HG03354 (cell line): ENCODE results near the gene MRPS18A.
"Not testable (repeated sequence)": the region's sequence is repeated elsewhere in the genome, so short reads cannot be mapped to it uniquely, and the experiment has no call there.

ENCODE experiments used
- ATAC-seq: cut with Tn5 transposase; IDR thresholded peaks from one replicate; pipeline ENCODE4 v1.9.1; 2021; ENCODE audit warnings: mild to moderate bottlenecking; ENCODE audit not compliant: unreplicated experiment, poor library complexity, severe bottlenecking

MRPS18A gene

DNA sequence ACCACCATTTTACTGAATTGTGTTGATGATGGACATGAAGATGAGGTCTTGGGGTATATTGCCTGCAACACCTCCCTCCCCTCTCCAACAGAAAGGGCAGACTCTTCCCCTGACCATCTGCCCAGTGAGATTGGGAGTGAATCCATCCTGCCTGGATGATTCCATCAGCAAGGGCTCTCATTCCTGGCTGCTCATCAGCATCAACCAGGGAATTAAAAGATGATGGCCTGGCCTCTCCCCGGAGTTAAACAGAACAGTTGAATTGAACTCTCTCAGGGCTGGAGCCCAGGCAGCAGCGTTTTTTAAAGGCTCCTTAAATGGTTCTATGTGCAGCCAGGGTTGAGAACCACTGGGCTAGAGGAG is 14.6 kb upstream of the MRPS18A start:
- ATAC-seq: no peak

DNA sequence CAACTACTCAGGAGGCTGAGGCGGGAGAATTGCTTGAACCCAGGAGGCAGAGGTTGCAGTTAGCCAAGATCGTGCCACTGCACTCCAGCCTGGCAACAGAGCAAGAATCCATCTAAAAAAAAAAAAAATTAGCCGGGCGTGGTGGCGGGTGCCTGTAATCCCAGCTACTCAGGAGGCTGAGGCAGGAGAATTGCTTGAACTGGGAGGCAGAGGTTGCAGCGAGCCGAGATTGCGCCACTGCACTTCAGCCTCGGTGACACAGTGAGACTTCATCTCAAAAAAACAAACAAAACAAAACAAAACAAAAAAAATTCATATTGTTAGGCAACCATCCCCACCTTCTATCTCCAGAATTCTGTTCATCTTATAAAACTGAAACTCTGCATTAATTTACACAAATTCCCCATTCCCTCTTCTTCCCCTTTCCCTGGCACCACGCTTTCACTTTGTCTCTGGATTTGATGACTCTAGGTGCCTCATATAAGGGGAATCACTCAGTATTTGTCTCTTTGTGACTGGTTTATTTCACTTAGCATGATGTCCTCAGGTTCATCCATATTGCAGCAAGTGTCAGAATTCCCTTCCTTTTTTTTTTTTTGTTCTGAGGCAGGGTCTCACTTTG is 13.5 kb upstream of the MRPS18A start:
- ATAC-seq: not testable (repeated sequence)

DNA sequence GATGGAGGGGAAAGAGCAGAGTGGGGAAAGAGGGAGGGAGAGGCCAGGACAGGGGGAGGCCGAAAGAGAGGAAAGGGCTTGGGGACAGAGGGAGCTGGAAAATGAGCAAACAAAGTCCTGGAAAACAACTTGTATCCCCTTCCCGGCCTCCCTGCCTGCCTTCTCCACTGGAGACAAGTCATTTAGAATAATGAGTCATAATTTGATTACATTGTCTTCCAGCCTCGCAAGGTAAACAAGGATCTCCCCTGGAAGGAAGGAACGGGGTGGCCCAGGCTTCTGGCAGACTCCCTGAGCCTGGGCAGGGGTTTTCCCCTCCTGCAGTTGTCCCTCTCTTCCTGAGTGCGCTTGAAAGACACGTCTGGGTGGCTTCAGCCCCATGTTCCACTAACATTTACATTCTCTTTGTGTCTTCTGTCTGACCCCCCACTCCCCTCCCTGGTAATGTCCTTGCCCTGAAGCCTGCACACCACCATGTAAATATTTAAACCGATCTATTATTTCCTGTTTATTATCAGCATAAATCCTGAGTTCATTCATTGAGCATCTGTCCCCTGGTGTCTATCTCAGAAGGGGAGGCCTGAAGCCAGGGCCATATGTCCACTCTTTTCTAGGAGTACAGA is 12.1 kb upstream of the MRPS18A start:
- no peak for ATAC-seq

DNA sequence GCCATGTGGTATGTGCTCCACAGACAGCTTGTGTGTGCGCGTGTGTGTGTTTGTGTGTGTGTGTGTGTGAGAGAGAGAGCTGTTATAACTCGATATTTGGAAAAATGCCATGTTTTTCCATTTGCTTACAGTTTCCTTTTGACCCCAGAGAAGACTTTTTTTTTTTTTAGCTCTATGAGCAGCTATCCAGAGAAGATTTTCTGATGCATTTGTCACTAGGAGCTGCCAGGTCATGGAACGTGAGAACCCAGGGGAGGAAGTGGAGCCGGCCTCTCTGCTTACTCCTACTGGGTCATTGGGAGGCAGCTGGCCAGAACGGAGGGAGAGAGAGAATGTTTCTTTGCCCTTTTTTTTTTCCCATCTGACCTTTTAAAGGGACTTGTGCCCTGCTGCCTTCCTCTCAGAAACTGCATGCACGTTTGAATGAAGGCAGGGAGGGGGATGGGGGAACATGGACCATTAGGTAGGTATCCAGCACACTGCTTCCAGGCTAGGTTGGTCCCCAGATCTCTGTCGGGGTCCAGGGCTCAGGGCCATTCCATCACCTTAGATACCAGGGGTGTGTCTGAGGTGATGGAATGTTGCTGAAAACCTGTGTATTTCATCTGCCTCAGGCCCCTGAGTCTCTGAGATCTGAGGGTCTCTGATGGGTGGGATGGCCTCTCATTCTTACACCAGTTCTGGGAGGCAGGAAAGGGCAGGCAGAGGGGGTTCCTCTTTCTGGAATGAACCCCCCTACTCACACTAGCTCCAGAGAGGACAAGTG is 11.2 kb upstream of the MRPS18A start:
- no peak for ATAC-seq

DNA sequence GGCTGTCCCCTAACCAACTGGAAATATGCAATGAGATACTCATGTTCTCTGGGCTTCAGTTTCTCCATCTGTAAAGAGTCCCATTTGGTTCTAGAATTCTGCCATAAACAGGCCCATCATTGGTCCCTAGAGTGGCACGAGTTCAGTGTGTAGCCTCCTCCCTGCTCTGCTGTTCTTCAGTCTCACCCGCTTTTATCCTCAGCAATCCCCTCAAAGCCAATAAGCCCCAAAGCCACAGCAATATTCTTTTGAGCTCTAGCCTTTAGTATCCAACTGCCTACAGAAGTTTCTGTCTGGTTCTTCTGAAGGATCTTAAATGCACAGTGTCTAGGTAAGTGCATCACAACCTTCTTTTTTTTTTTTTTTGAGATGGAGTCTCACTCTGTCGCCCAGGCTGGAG is 9.8 kb upstream of the MRPS18A start:
- no peak for ATAC-seq

DNA sequence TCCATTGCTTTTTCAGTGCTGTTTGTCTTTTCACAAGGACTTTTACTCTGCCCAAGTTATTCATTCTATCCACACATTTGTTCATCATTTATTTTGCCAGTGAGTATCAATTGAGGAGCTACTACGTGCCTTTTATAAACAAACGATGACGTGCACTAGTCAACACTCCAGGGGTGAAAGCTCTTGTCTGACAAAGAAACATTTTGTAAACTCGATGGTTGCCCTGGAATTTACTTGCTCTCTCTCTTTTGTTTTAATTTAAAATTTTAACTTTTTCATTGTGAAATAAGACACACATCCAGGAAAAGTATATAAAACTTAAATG is 8.3 kb upstream of the MRPS18A start:
- ATAC-seq: no peak

DNA sequence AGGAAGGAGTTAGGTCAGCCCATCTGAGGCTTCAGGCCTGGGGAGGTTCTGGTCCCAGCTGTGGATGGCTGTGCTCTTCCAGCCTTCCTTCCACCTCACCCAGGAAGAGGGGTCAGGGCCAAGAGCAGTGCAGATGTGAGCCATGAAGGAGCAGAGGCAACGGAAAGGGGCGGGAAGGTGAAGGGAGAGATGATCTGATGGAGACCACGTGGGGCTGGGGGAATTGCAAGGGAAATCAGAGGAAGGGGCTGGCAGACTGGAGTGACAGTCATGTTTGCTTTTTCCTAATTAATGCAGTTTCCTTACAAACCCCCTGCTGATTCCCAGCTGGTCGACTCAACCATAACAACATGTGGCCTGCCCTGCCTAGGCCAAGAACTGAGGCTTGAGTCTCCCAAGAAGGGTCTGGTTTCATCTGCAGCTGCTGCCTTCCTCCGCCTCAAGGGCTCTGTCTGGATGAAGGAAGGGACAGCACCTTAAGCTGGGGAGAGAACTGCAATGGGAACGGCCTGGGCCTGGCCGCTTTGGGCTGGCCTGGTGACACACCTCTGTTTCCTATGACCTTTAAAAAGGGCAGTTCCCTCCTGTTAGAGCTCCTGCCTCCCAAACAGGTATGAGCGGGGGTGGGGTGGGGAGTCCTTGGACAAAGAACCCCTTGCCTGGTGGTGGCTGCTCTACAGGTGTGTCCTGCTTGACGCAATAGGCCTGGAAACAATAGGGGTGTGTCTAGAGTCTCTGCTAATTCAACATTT is 7.8 kb upstream of the MRPS18A start:
- ATAC-seq: no peak

DNA sequence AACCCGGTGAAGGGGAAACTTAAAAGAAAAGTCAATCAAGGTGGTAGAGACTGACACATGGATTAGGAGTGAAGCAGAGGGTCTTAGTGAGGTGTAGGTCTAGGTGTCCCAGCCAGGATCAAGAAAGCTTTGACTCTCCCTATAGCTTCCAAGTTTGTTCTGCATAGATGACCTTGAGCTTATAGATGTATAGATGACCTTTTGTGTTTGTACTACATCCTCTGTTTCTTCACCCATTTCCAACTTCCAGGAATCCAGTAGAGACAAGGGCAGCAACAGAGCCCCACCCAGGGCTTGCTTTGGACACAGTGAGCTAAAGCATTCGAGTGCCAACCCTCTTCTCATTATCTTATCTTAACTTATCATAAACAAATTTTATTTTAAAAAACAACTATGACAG is 1.8 kb upstream of the MRPS18A start:
- no peak for ATAC-seq

DNA sequence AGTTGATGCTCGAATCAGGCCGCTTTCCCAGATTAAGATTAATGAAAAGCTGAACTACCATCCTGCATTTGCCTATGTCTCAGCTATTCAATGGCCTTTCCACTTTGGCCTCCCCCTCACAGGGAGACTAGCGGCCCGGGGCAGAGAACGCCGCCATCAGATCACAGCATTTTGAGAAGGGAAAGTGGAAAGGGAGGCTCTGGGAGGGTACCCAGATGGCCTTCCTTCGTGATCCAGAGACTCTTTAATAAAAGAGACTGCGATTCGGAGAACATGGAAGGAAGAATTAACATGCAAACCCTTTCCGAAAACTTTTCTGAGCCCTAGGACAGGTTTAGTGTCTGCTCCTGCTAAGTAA is 533 bp downstream of the MRPS18A start:
- ATAC-seq: no peak

DNA sequence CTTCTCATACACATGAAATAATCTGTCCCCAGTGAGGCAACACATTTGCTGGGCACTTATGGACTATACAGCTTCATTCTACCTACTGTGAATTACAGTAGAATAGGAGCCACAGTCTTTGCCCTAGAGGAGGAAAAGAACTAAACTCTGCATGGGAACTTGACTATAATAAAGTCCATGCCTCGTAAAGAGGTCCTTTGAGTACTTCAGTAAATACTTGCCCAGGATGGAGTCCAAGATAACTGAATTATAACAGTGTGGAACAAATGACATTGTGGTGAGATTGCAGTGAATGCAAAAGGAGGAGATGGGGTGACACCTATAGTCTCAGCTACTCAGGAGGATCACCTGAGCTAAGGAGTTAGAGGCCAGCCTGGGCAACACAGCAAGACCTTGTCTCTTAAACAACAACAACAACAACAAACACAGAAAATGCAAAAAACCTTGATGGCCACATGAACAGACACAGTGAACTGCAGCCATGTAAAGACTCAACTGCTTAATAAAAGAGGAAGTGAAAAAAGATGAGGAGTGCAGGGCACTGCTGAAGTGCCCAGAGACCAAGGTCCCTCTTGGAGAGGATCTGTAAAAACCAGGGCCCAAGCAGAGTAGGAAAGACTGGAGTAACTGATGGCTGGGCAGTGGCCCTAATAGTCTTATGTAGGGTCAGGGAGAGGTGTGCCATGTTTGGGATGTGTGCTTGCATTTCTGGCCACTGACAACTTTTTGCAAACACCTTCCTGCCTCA is 3.7 kb downstream of the MRPS18A start:
- peak; percentile 53 for ATAC-seq

DNA sequence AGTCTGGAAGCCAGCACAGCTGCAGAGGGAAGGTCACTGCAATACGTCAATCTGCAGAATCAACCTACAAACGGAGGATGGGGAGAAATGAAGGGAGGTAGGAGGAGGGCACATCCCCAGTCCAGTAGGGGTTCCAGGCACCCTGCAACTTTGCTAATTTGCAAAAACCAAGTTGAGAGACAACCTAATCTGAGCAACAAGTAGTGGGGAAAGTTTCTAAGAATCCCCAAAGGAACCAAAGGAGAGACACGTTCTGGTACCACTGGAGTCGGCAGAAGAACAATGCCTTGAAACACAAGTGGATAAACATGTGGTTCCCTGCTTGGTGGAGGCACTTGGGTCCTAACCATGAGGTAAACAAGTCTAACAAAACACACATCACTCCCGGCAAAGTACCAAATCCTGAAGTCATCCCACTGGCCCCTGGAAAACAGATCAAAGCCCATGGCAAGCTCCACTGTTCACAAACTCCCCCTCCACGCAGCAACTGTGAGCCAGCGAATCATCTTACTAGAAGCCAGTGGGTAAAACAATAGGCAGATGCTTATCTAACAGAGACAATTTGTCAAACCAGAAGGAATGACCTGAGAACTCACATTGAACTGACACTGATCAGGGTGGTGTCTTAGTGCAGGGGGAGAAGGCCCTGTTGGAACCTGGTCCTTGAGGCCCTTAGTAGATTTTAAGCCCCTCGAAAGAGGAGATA is 4.7 kb downstream of the MRPS18A start:
- ATAC-seq: no peak

DNA sequence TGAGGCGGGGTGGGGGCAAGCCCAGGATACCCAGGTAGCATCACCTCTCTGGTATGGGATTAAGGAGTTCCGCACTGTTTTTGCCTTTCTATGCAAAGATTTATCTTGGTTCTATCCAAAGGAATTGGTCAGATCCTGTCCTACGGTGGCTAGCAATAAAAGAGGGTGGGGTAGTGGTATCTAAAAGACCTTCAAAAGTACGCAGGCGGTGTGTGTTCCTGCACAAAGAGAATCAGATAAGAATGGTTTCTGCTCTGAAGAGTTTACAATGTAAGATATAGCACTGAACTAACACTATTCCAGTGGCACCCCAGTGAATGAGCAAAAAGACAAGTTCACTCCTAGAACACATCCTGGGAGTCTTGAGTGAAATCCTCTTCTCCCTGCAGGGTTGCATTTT is 6.3 kb downstream of the MRPS18A start:
- no peak for ATAC-seq

DNA sequence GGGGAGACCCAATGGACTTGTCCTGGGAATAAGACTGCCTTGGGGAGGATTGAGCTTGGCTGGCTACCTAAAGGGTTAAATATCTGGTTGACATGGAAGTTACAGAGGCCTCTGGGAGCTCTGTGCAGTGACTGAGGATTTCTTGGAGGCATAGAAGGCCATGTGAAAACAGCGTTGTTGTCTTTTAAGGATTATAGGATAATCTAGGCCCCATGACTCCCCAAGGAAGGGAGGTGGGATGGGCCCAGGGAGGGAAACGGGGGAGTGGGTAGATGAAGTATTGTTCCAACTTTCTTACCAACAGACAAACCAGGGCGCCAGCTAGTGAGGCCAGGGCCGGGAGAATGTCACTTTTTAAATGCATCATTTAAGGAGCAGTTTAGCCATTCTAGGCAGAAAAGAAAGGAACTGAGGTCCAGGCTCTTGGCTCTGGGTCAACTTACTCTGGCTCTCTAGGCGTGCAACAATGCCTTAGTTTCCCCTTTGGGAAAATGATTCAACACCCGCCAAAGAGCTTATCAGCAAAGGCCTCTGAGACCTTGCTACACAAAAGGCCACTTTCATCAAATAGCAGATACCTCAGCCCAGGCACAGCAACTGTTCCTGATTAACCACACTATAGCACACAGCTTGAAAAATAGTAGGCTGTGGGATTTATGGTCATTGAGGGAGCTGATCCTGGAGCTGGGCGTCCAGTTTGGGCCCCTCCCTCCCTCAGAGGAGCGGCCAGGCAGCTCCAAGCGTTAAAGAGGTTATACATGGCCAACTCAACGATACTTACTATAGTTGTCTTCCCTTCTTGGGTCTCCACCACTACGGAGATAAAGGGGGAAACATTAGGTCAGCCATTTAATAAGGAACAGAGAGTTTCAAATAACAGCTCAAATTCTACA is 7.0 kb downstream of the MRPS18A start:
- ATAC-seq: no peak

DNA sequence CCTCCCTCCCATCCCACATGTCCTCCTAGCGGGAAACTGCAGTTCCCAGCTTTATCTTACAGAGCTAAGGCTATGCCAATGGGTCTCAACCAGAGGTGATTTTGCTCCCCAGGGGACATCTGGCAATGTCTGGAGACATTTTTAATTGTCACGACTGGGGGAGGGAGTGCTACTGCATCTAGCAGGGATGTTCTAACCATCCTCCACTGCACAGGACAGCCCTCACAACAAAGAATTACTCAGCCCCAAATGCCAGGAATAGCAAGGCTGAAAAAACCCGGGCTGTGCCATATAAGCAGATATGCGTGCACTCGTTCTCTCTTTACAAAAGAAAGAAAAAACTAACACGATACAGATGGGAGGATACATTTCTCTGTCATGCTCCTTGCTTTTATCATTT is 8.5 kb downstream of the MRPS18A start:
- ATAC-seq: no peak

DNA sequence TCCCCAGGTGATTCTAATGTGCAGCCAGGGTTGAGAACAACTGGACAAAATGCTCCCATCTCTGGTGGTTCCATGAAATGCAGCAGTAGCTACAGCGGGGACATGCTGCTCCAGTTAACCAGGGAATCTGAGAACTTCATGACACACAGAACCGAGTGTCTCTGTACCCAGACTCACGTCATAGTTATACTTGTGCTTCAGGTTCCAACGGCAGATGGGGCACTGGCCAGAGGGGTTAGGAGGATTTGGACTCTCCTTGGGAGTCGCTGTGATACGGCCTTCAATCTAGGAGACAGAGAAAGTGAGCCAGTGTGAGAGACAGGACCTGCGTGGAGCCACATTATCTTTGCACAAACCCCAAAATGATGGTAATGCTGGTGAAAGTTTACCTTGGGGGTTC is 9.2 kb downstream of the MRPS18A start:
- no peak for ATAC-seq

DNA sequence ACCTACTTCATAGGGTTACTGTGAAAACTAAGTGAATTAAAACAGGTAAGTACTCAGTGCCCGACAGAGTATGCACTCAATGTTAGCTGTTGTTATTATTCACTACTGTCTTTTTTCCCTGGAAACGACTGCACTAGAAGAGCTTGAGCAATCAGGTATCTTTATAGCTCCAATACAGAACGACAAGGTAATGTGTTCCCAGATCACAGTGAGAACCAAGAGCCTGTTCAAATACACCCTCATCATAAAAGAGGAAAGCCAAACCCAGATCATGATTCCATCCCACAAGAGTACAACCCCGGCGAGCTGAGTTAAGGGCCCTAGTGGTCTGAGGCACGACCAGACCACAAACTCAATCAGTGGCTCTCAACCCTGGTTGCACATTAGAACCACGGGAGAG is 9.8 kb downstream of the MRPS18A start:
- no peak for ATAC-seq

DNA sequence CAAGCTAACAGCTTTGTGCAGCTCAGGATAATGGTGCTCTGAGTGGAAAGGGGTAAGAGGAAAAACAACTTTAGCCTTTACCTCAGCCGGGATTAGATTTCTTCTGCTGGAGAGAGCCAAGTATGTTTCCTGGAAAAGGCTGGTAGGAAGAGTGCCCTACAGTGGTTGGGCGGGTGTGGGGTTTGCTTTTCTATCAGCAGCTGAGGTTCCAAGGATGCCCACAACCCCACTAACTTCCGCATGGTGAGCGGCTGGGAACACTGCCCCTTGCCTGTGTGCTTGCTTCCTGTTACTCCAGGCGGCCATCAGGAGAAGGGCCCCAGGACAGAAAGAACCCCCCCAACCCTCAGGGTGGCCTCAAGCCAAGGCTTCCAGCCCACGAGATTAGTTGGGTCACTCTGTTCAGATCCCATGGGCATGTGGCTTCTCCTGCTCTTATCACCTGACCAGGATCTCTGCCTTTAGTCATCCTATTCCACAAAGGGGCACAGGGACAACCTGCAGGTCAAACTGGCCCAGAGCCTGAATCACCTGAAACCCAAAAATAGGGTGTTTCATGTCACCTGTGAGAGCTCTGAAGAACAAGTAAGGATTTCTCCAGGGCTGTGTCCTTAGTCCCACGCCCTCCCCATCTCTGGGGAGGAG is 10.5 kb downstream of the MRPS18A start:
- no peak for ATAC-seq

DNA sequence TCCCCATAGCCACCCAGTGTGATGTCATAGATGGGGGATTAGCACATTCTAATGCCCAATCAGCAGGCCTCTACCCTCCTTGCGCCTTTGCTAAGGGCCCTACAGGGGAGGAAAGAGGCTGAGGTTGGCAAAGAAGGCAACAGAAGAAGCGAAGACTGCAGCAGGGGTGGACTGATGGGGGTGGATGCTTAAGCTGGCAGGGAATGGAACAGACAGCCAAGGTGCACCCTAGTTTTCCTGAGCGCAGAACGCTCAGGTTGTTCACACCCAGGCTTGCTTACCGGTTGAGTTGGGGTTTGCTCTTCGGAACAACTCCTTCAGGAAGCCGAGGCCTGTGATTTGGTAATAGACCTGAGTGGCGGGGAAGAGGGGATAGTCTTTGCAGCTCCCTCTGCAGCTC is 12.7 kb downstream of the MRPS18A start:
- no peak for ATAC-seq
